ENCODE data around the gene AVPI1.

The AVPI1 gene, protein sequence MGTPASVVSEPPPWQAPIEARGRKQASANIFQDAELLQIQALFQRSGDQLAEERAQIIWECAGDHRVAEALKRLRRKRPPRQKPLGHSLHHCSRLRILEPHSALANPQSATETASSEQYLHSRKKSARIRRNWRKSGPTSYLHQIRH

GRCh38 chr10:97686962-97687784 is at the start of gene AVPI1:
Gene AVPI1 (minus strand): TSS chr10:97687241. CDS start chr10:97679905, 7,336 bp downstream.
- peaks cover 2% of the 10 kb centered on the region for H3K4me1 ChIP-seq (ENCODE audit: insufficient read depth, insufficient read length)
- no peaks in the 10 kb centered on the region for H3K36me3 ChIP-seq (ENCODE audit: insufficient read depth, insufficient read length, low read length)
- peak within 1 kb of the TSS; percentile 77 for H3K4me3 ChIP-seq (ENCODE audit: insufficient read length, low read depth)
- no peaks in the 10 kb centered on the region for H3K9me3 ChIP-seq (ENCODE audit: insufficient read depth, low read length)
- DNase-seq (ENCODE audit: low read depth, low spot score), result peak; percentile 90
- H3K9ac ChIP-seq (ENCODE audit: insufficient read length, low read depth), result peak within 1 kb of the TSS; percentile 90
- no peak for TF ChIP-seq SUZ12 (IDR thresholded peaks at IDR 0.05; ENCODE audit: extremely low read depth, insufficient read depth, insufficient read length)
- TF ChIP-seq YY1 (IDR thresholded peaks at IDR 0.05; ENCODE audit: insufficient read depth, insufficient read length), result no peak
- no peak for TF ChIP-seq ZNF274 (IDR thresholded peaks at IDR 0.05; ENCODE audit: low read depth, low read length)
- H3K27me3 ChIP-seq (ENCODE audit: insufficient read depth, insufficient read length), result no peaks in the 10 kb centered on the region

DNA sequence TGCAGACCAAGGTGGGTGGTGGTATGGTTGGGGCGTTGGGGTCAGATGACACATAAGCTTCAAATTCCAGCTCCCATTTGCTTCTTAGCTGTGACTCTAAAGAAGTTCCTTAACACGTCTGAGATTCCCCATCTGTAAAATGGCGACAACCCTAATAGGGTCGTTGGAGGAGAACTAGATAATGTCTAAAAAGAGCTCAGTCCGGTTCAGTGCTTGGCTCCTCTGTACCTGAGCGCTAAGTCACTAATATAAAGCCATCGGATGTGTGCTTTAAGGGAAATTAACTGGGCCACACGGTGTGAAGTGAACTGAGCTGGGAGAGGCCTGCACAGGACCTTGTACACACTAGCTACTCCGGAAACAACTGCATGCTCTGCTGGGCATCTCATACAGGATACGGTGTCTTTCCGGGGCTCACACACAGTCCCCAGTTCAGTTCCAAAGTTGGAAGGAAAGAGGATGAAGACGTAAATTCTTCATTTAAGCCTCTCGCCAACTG is 49.4 kb upstream of the AVPI1 start:
- Histone ChIP-seq H3K9me3 (ENCODE audit: insufficient read depth, low read length) (peaks cover 12% of the 10 kb centered on the region), H3K4me1 (ENCODE audit: insufficient read depth, insufficient read length) (peaks cover 2% of the 10 kb centered on the region), H3K9ac (ENCODE audit: insufficient read length, low read depth) (peak overlapping the region; percentile 10), H3K27me3 (ENCODE audit: insufficient read depth, insufficient read length) (peaks cover 16% of the 10 kb centered on the region), H3K36me3 (ENCODE audit: insufficient read depth, insufficient read length, low read length) (peaks cover 26% of the 10 kb centered on the region), H3K4me3 (ENCODE audit: insufficient read length, low read depth) (peak overlapping the region; percentile 93)
- DNase-seq (ENCODE audit: low read depth, low spot score), result no peak
- TF ChIP-seq SUZ12 (IDR thresholded peaks at IDR 0.05; ENCODE audit: extremely low read depth, insufficient read depth, insufficient read length) (no peak), YY1 (IDR thresholded peaks at IDR 0.05; ENCODE audit: insufficient read depth, insufficient read length) (no peak), ZNF274 (IDR thresholded peaks at IDR 0.05; ENCODE audit: low read depth, low read length) (no peak)

GRCh38 chr10:97734021-97734420 is 47.0 kb upstream of the AVPI1 start:
- Histone ChIP-seq H3K4me1 (ENCODE audit: insufficient read depth, insufficient read length) (peaks cover 2% of the 10 kb centered on the region), H3K9ac (ENCODE audit: insufficient read length, low read depth) (no peak overlapping the region), H3K36me3 (ENCODE audit: insufficient read depth, insufficient read length, low read length) (peaks cover 7% of the 10 kb centered on the region), H3K27me3 (ENCODE audit: insufficient read depth, insufficient read length) (peaks cover 16% of the 10 kb centered on the region), H3K9me3 (ENCODE audit: insufficient read depth, low read length) (peaks cover 12% of the 10 kb centered on the region), H3K4me3 (ENCODE audit: insufficient read length, low read depth) (no peak overlapping the region)
- DNase-seq (ENCODE audit: low read depth, low spot score), result no peak
- no peak for TF ChIP-seq YY1 (IDR thresholded peaks at IDR 0.05; ENCODE audit: insufficient read depth, insufficient read length)
- TF ChIP-seq ZNF274 (IDR thresholded peaks at IDR 0.05; ENCODE audit: low read depth, low read length), result no peak
- TF ChIP-seq SUZ12 (IDR thresholded peaks at IDR 0.05; ENCODE audit: extremely low read depth, insufficient read depth, insufficient read length), result no peak

GRCh38 chr10:97733256-97733655 is 46.2 kb upstream of the AVPI1 start:
- no peak overlapping the region for H3K9ac ChIP-seq (ENCODE audit: insufficient read length, low read depth)
- peaks cover 2% of the 10 kb centered on the region for H3K4me1 ChIP-seq (ENCODE audit: insufficient read depth, insufficient read length)
- no peak for TF ChIP-seq YY1 (IDR thresholded peaks at IDR 0.05; ENCODE audit: insufficient read depth, insufficient read length)
- no peak for TF ChIP-seq ZNF274 (IDR thresholded peaks at IDR 0.05; ENCODE audit: low read depth, low read length)
- no peak for TF ChIP-seq SUZ12 (IDR thresholded peaks at IDR 0.05; ENCODE audit: extremely low read depth, insufficient read depth, insufficient read length)
- H3K4me3 ChIP-seq (ENCODE audit: insufficient read length, low read depth), result no peak overlapping the region
- DNase-seq (ENCODE audit: low read depth, low spot score), result no peak
- peaks cover 16% of the 10 kb centered on the region for H3K27me3 ChIP-seq (ENCODE audit: insufficient read depth, insufficient read length)
- no peaks in the 10 kb centered on the region for H3K36me3 ChIP-seq (ENCODE audit: insufficient read depth, insufficient read length, low read length)
- H3K9me3 ChIP-seq (ENCODE audit: insufficient read depth, low read length), result peaks cover 12% of the 10 kb centered on the region

- no peak for DNase-seq (ENCODE audit: low read depth, low spot score)
- Histone ChIP-seq H3K27me3 (ENCODE audit: insufficient read depth, insufficient read length) (peaks cover 16% of the 10 kb centered on the region), H3K9ac (ENCODE audit: insufficient read length, low read depth) (no peak overlapping the region), H3K9me3 (ENCODE audit: insufficient read depth, low read length) (peaks cover 12% of the 10 kb centered on the region), H3K4me3 (ENCODE audit: insufficient read length, low read depth) (no peak overlapping the region), H3K36me3 (ENCODE audit: insufficient read depth, insufficient read length, low read length) (no peaks in the 10 kb centered on the region), H3K4me1 (ENCODE audit: insufficient read depth, insufficient read length) (peaks cover 2% of the 10 kb centered on the region)
- no peak for TF ChIP-seq SUZ12 (IDR thresholded peaks at IDR 0.05; ENCODE audit: extremely low read depth, insufficient read depth, insufficient read length)
- no peak for TF ChIP-seq YY1 (IDR thresholded peaks at IDR 0.05; ENCODE audit: insufficient read depth, insufficient read length)
- TF ChIP-seq ZNF274 (IDR thresholded peaks at IDR 0.05; ENCODE audit: low read depth, low read length), result no peak
Measured at GRCh38 chr10:97732052-97732359, 45.0 kb upstream of the AVPI1 start.

DNA sequence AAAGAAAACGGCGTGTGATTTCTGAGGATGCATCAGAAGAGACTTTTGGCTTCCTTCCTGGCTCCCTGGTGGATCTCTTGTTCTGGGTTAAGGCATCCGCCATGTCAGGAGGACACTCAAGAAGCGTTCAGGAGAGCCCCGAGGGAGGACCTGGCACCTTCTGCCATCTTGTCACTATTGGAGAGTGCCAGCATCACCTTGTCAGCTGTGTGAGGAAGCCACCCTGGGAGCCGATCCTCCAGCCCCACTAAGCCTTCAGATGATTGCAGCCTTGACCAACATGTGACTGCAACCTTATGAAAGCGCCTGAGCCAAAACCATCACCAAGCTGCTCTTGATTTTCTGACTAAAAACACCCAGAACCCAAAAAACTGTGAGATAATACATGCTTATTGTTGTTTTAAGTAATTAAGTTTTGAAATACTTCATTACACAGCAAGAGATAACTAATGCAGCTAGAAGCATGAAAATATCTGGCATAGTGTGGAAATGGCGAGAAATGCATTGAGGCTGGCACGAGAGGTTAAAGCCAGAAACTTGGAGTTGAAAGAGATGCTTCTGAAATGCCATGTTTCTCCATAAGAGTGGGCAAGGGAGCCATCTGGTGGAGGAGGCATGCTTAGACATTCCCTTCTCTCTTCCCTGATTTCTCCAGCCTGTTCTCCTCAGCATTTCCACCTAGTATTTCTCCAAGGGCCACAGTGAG is 44.5 kb upstream of the AVPI1 start:
- H3K27me3 ChIP-seq (ENCODE audit: insufficient read depth, insufficient read length), result peaks cover 13% of the 10 kb centered on the region
- TF ChIP-seq SUZ12 (IDR thresholded peaks at IDR 0.05; ENCODE audit: extremely low read depth, insufficient read depth, insufficient read length), result no peak
- no peak for TF ChIP-seq YY1 (IDR thresholded peaks at IDR 0.05; ENCODE audit: insufficient read depth, insufficient read length)
- TF ChIP-seq ZNF274 (IDR thresholded peaks at IDR 0.05; ENCODE audit: low read depth, low read length), result no peak
- H3K9me3 ChIP-seq (ENCODE audit: insufficient read depth, low read length), result peaks cover 9% of the 10 kb centered on the region
- no peak for DNase-seq (ENCODE audit: low read depth, low spot score)
- no peak overlapping the region for H3K4me3 ChIP-seq (ENCODE audit: insufficient read length, low read depth)
- H3K4me1 ChIP-seq (ENCODE audit: insufficient read depth, insufficient read length), result peaks cover under 1% of the 10 kb centered on the region
- H3K9ac ChIP-seq (ENCODE audit: insufficient read length, low read depth), result no peak overlapping the region
- H3K36me3 ChIP-seq (ENCODE audit: insufficient read depth, insufficient read length, low read length), result no peaks in the 10 kb centered on the region

GRCh38 chr10:97729014-97729413 is 42.0 kb upstream of the AVPI1 start:
- no peak for TF ChIP-seq ZNF274 (IDR thresholded peaks at IDR 0.05; ENCODE audit: low read depth, low read length)
- no peak for TF ChIP-seq YY1 (IDR thresholded peaks at IDR 0.05; ENCODE audit: insufficient read depth, insufficient read length)
- no peaks in the 10 kb centered on the region for H3K9me3 ChIP-seq (ENCODE audit: insufficient read depth, low read length)
- H3K9ac ChIP-seq (ENCODE audit: insufficient read length, low read depth), result no peak overlapping the region
- H3K36me3 ChIP-seq (ENCODE audit: insufficient read depth, insufficient read length, low read length), result no peaks in the 10 kb centered on the region
- DNase-seq (ENCODE audit: low read depth, low spot score), result no peak
- H3K27me3 ChIP-seq (ENCODE audit: insufficient read depth, insufficient read length), result no peaks in the 10 kb centered on the region
- H3K4me3 ChIP-seq (ENCODE audit: insufficient read length, low read depth), result no peak overlapping the region
- no peaks in the 10 kb centered on the region for H3K4me1 ChIP-seq (ENCODE audit: insufficient read depth, insufficient read length)

Measured in NT2/D1 (cell line).